Testis (tissue), 5 donors: ENCODE measurements around the gene DMRTA2. TPM values are rescaled to one million over a fixed set of nuclear protein-coding genes. Genes with fewer than 3 reads are reported as not detected.

Experiments
- DNase-seq: peaks from one replicate; pipeline ENCODE4 v3.0.0-alpha.2; 2019
- H3K27ac ChIP-seq, 2 donors: fragments of 200-600 bp; sonication (generic); one replicate each; pipeline ENCODE4 v1.5.1; 2019
- H3K27me3 ChIP-seq: fragments of 200-600 bp; sonication (generic); one replicate; pipeline ENCODE4 v1.5.1; 2019
- H3K36me3 ChIP-seq: fragments of 200-600 bp; sonication (generic); one replicate; pipeline ENCODE4 v1.5.1; 2017; ENCODE audit warnings: low read depth; ENCODE audit errors: missing control alignments
- H3K4me1 ChIP-seq: fragments of 200-600 bp; sonication (generic); one replicate; pipeline ENCODE4 v1.5.1; 2019
- H3K4me3 ChIP-seq, 2 donors: fragments of 200-600 bp; sonication (generic); one replicate each; pipeline ENCODE4 v1.5.1; 2017 to 2019
- H3K9me3 ChIP-seq: fragments of 200-600 bp; sonication (generic); one replicate; pipeline ENCODE4 v1.5.1; 2017
- CTCF ChIP-seq, 3 experiments: fragments of 450-650 bp in 2 of 3; fragments of 200-600 bp in 1 of 3; sonication (generic) in 1 of 3; IDR thresholded peaks; one replicate each; pipeline ENCODE4 v1.5.1; 2016 to 2019; ENCODE audit warnings: antibody characterized with exemption in 3 of 3, mild to moderate bottlenecking in 2 of 3, moderate library complexity in 1 of 3
- POLR2A ChIP-seq: fragments of 450-650 bp; IDR thresholded peaks from one replicate; pipeline ENCODE4 v1.6.1; 2017; ENCODE audit warnings: antibody characterized with exemption, mild to moderate bottlenecking, moderate library complexity
- WGBS, 2 donors: methylation state at CpG; one replicate each; pipeline ENCODE4 v1.1.5; 2018; 5-methylcytosine and 5-hydroxymethylcytosine counted together
- intact Hi-C: fragments of 100-400 bp; cut with DNase I; formaldehyde crosslinking; loops from one replicate; pipeline ENCODE4 v1.15.1; 2023; ENCODE audit warnings: low total_unique reads
- long read RNA-seq, 2 donors: transcript quantifications; one replicate each; lab custom pipeline, GENCODE V29; 2026
- polyA plus RNA-seq: library from polyadenylated mRNA; stranded (reverse); fragments of 350-450 nt; fragmentation: Illumina TruSeq; extraction: RNeasy Lipid Tissue Mini Kit (QIAGEN cat#74804); gene quantifications from one replicate; pipeline ENCODE4 v1.2.3, GENCODE V29; 2014; ENCODE audit warnings: low read depth, low replicate concordance; ENCODE audit not compliant: insufficient read depth
- total RNA-seq, 2 donors: library from RNA; depleted of rRNA; stranded (reverse); fragments of >200 nt; gene quantifications; one replicate each; pipeline ENCODE4 v1.2.3, GENCODE V29; 2016

The DMRTA2 gene
- total RNA-seq (1 to 10 TPM; 3.5 to 5.1 TPM), polyA plus RNA-seq (1.2 TPM)
- long read RNA-seq, donor 1, result 0 reads
- long read RNA-seq, donor 2, result 0 reads

- Histone ChIP-seq H3K27ac (no peak within 1 kb of the TSS), H3K4me3 (peak within 1 kb of the TSS; percentile 6 to 16), H3K36me3 (no peaks in the 10 kb centered on the region), H3K9me3 (no peaks in the 10 kb centered on the region), H3K27me3 (no peaks in the 10 kb centered on the region), H3K4me1 (peaks cover 11% of the 10 kb centered on the region)
- DNase-seq, result no peak
- WGBS, 2 donors, result 2 to 4% methylated on average over 5 to 61 of the region's 61 CpGs
- intact Hi-C loops, result no loop called here
- TF ChIP-seq CTCF (IDR thresholded peaks at IDR 0.05) (no peak), POLR2A (no peak)
These were observed at the start of gene DMRTA2 for GRCh38 chr1:50422946-50423669. Gene DMRTA2 (minus strand): TSS chr1:50423443. CDS start chr1:50421536, 1,907 bp downstream.

GRCh38 chr1:50471967-50472366 lies 48.7 kb upstream of the DMRTA2 start:
- DNase-seq, result no peak
- no peak overlapping the region for H3K4me3 ChIP-seq
- WGBS, 2 donors, result 72 to 87% methylated on average over 3 of the region's 3 CpGs
- no peak overlapping the region for H3K27ac ChIP-seq
- no peaks in the 10 kb centered on the region for H3K9me3 ChIP-seq
- intact Hi-C loops, result no loop called here
- H3K36me3 ChIP-seq, result no peaks in the 10 kb centered on the region
- H3K27me3 ChIP-seq, result no peaks in the 10 kb centered on the region
- H3K4me1 ChIP-seq, result no peaks in the 10 kb centered on the region
- no peak for TF ChIP-seq POLR2A
- TF ChIP-seq CTCF (IDR thresholded peaks at IDR 0.05), result no peak

- Histone ChIP-seq H3K4me1 (no peaks in the 10 kb centered on the region), H3K27me3 (no peaks in the 10 kb centered on the region), H3K4me3 (no peak overlapping the region), H3K27ac (no peak overlapping the region), H3K9me3 (no peaks in the 10 kb centered on the region), H3K36me3 (no peaks in the 10 kb centered on the region)
- intact Hi-C loops, result no loop called here
- 82 to 96% methylated on average over 2 of the region's 2 CpGs for WGBS, 2 donors
- no peak for TF ChIP-seq POLR2A
- TF ChIP-seq CTCF (IDR thresholded peaks at IDR 0.05), result no peak
- DNase-seq, result no peak
These were observed 39.7 kb upstream of the DMRTA2 start for GRCh38 chr1:50462964-50463363.

- 89 to 93% methylated on average over 5 of the region's 5 CpGs for WGBS, 2 donors
- DNase-seq, result no peak
These were observed 35.3 kb upstream of the DMRTA2 start for GRCh38 chr1:50458507-50458906.

More at GRCh38 chr1:50458507-50458906, 35.3 kb upstream of the DMRTA2 start:
- TF ChIP-seq CTCF (IDR thresholded peaks at IDR 0.05) (no peak), POLR2A (no peak)
- Histone ChIP-seq H3K4me1 (no peaks in the 10 kb centered on the region), H3K27me3 (no peaks in the 10 kb centered on the region), H3K36me3 (no peaks in the 10 kb centered on the region), H3K27ac (no peak overlapping the region), H3K9me3 (no peaks in the 10 kb centered on the region), H3K4me3 (no peak overlapping the region)
- intact Hi-C loops, result no loop called here
